Measurements from ENCODE around the gene CSNK2B. TPM values are rescaled to one million over a fixed set of nuclear protein-coding genes. Genes with fewer than 3 reads are reported as not detected.

The CSNK2B gene
- polyA plus RNA-seq, 1 experiment = 94.9 TPM

DNA sequence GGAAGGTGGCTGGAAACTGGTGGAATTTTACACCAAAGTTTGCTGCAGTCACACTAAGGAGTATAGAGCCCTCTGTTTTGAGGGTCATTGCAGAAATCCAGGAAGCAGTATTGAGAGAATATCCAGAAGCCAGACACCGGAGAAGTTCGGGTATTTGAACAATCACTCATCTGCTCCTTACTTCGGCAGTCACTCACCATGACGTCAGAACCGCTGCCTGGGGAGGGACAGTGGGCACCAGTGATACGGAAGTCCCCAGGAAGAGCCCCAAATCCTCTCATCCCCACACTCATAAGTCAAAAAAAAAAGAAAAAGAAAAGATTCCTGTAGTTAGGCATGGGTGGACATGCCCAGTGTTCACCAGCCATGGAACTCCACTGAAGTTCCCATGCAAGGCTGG is 11.0 kb downstream of the CSNK2B start:
- no peaks in the 10 kb centered on the region for H3K27me3 ChIP-seq (ENCODE audit: control insufficient read depth, insufficient read depth, low read length)
- H3K4me3 ChIP-seq (ENCODE audit: low read depth, low read length) = no peak overlapping the region
- TF ChIP-seq, protein P1, sequence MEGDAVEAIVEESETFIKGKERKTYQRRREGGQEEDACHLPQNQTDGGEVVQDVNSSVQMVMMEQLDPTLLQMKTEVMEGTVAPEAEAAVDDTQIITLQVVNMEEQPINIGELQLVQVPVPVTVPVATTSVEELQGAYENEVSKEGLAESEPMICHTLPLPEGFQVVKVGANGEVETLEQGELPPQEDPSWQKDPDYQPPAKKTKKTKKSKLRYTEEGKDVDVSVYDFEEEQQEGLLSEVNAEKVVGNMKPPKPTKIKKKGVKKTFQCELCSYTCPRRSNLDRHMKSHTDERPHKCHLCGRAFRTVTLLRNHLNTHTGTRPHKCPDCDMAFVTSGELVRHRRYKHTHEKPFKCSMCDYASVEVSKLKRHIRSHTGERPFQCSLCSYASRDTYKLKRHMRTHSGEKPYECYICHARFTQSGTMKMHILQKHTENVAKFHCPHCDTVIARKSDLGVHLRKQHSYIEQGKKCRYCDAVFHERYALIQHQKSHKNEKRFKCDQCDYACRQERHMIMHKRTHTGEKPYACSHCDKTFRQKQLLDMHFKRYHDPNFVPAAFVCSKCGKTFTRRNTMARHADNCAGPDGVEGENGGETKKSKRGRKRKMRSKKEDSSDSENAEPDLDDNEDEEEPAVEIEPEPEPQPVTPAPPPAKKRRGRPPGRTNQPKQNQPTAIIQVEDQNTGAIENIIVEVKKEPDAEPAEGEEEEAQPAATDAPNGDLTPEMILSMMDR (IDR thresholded peaks at IDR 0.05; ENCODE audit: insufficient read depth, low read depth, low read length) = no peak
- H3K36me3 ChIP-seq (ENCODE audit: control insufficient read depth, insufficient read depth, low read length) = peaks cover 6% of the 10 kb centered on the region; the same call in 1 of the 2 replicates
- CTCF ChIA-PET = interaction anchor here (1.0 kb wide), 1 partner anchor 276 kb away, joined by 3 read pairs; no protein-coding TSS in a partner anchor
- DNase-seq (ENCODE audit: low read depth) = no peak
- POLR2A ChIA-PET = no interaction called here

DNA sequence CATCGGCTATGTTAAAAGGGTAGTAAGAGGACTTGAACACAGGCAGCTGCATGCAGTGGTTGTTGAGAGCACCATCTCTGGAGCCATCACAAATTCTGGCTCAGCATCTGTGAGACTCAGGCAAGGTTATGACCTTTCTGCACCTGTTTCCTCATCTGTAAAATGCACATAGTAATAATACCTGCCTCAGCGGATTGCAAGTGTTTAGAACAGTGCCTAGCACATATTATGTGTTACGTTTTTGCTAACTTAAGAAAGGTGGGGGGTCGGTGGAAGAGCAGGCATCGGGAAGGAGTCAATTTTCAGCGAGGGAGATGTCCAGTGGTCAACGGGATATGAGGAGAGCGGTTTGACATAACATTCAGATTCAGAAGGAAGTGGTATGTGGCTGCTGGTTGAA is 12.1 kb downstream of the CSNK2B start:
- H3K4me3 ChIP-seq (ENCODE audit: low read depth, low read length) = no peak overlapping the region
- no peaks in the 10 kb centered on the region for H3K27me3 ChIP-seq (ENCODE audit: control insufficient read depth, insufficient read depth, low read length)
- peaks cover 3% of the 10 kb centered on the region; the same call in 1 of the 2 replicates for H3K36me3 ChIP-seq (ENCODE audit: control insufficient read depth, insufficient read depth, low read length)
- DNase-seq (ENCODE audit: low read depth) = no peak
- TF ChIP-seq, protein P1 (IDR thresholded peaks at IDR 0.05; ENCODE audit: insufficient read depth, low read depth, low read length) = no peak
- ChIA-PET CTCF (no interaction called here), POLR2A (no interaction called here)

DNA sequence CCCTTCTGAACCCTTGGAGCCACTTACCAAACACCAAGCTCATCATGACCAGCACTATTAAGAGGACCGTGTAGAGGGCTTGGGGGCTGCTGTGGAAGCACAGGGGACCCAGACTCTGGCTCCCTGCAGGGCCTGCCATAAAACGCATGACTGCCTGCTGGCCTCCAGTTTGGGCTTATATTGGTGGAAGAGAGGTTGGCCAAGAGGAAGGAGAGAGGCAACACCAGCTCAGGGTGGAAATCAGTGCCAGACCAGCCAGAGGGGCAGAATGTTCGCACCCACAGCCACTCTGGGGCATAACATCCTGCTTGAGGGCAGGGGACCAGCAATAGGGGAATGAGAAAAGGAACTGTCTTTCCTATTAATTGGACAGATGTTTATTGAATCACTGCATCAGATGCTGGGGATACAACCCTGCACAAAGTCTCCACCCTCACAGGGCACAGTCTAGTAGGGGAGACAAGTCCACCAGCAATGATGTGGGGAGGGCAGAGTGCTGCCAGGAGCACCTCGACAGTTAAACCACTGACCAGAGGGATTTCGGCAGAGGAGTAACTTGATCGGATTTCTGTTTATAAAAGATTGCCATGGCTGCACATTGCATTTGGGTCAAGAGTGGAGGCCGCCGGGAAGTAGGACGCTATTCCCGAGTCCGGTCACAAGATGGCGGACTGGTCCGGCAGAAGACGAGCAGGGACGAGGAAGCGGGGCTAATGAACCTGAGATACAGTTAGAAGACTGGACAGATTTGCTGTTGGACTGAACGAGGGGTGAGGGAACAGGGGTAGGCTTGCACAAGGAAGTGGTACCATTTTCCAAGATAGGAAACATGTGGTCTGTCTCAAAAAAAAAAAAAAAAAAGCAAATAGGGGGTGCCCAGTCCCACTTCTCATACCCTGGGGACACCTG is 14.6 kb downstream of the CSNK2B start, which contains the start of gene LY6G5C:
Gene LY6G5C, minus strand, starts transcription at position 842 of the 909 bp plus-strand sequence. Its CDS starts 694 bp downstream, at position 148.
- Histone ChIP-seq H3K27me3 (ENCODE audit: control insufficient read depth, insufficient read depth, low read length) (no peaks in the 10 kb centered on the region), H3K4me3 (ENCODE audit: low read depth, low read length) (peak within 1 kb of the TSS; percentile 39), H3K36me3 (ENCODE audit: control insufficient read depth, insufficient read depth, low read length) (peaks cover 2% of the 10 kb centered on the region; the same call in 1 of the 2 replicates)
- DNase-seq (ENCODE audit: low read depth) = peak; percentile 67
- TF ChIP-seq, protein P1 (IDR thresholded peaks at IDR 0.05; ENCODE audit: insufficient read depth, low read depth, low read length) = peak; percentile 75
- CTCF ChIA-PET = interaction anchor here (0.6 to 3.2 kb wide), 18 partner anchors 9 to 605 kb away, joined by 3 to 15 read pairs (median 4); partner anchors contain the start of genes ABHD16A, CLIC1 and LSM2
- POLR2A ChIA-PET = interaction anchor here (0.6 kb wide), 1 partner anchor 161 kb away, joined by 3 read pairs; no protein-coding TSS in a partner anchor

DNA sequence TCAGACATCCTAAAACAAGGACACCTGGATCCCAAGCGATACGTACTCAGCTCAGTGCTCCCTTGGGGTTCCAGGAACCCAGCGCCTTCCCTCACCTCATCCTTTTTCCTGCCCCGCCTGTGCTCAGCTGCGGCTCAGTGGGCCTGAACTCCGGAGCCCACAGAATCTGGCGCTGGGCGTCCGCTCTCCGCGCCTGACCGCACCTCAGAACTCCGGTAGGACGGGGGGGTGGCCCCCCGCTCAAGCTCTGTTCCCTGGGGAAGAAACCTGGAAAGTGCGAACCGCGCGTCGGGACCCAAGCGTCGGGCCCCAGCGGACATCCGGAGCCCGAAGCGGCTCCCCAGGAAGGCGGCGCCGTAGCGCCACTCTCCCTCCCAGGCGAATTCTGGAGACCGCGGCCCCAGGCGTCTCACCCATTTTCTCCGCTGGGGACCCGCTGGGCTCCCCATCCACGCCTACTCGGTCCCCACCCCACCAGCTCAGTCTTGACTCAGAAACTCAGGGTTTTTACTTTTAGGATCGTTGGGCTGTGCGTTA is 15.3 kb downstream of the CSNK2B start:
- ChIA-PET CTCF (interaction anchor here (0.7 to 3.2 kb wide), 15 partner anchors 10 to 271 kb away, joined by 3 to 15 read pairs (median 4); partner anchors contain the start of genes ABHD16A, CLIC1 and LSM2), POLR2A (interaction anchor here (0.6 kb wide), 1 partner anchor 160 kb away, joined by 3 read pairs; no protein-coding TSS in a partner anchor)
- H3K27me3 ChIP-seq (ENCODE audit: control insufficient read depth, insufficient read depth, low read length) = no peaks in the 10 kb centered on the region
- DNase-seq (ENCODE audit: low read depth) = no peak
- peaks cover 6% of the 10 kb centered on the region for H3K36me3 ChIP-seq (ENCODE audit: control insufficient read depth, insufficient read depth, low read length)
- H3K4me3 ChIP-seq (ENCODE audit: low read depth, low read length) = peak overlapping the region; percentile 39
- TF ChIP-seq, protein P1 (IDR thresholded peaks at IDR 0.05; ENCODE audit: insufficient read depth, low read depth, low read length) = peak; percentile 48

DNA sequence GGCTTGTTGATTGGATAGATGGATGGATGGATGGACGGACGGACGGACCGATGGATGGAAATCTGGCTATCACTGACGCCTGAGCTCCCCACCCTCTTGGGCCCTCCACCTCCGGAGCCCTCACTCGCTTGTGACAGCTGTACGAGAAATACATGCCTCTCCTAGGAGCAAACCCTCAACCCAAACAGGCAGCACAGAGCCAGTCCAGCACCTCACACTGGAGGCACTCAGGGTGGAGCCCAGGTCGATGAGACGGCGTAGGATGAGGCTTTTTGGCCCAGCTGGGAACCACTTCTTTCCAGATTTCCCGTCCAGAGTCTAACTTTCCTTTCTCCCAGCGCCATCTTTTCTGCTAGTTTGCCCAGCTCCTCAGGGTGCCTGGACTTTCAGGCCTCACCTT is 17.7 kb downstream of the CSNK2B start:
- ChIA-PET POLR2A (no interaction called here), CTCF (interaction anchor here (0.7 to 3.1 kb wide), 2 partner anchors 54 to 146 kb away, joined by 3 to 11 read pairs; no protein-coding TSS in a partner anchor)
- DNase-seq (ENCODE audit: low read depth) = no peak

More for the DNA sequence above, 17.7 kb downstream of the CSNK2B start:
- H3K36me3 ChIP-seq (ENCODE audit: control insufficient read depth, insufficient read depth, low read length) = peaks cover 18% of the 10 kb centered on the region
- H3K27me3 ChIP-seq (ENCODE audit: control insufficient read depth, insufficient read depth, low read length) = no peaks in the 10 kb centered on the region
- H3K4me3 ChIP-seq (ENCODE audit: low read depth, low read length) = no peak overlapping the region
- TF ChIP-seq, protein P1 (IDR thresholded peaks at IDR 0.05; ENCODE audit: insufficient read depth, low read depth, low read length) = no peak

Measured in BJ (cell line).